Pancreas (tissue), 10 donors: Measurements from ENCODE around the gene FIS1. TPM values are rescaled to one million over a fixed set of nuclear protein-coding genes. Genes with fewer than 3 reads are reported as not detected.

ENCODE experiments used
- ATAC-seq, 4 donors: fragments of 200-7000 bp; cut with Tn5 transposase; one replicate each; pipeline versions ENCODE4 v1.8.0 to v1.9.1; 2020; ENCODE audit warnings: mild to moderate bottlenecking in 4 of 4, moderate library complexity in 4 of 4
- DNase-seq, 6 donors: peaks; one replicate each; pipeline ENCODE4 v3.0.0-alpha.2; 2020
- FAIRE-seq: peaks from 2 replicates; lab custom pipeline; 2012; peaks lifted over from hg19 to GRCh38; lab: Jason Lieb, UNC
- H3K27ac ChIP-seq, 4 donors: fragments of 200-600 bp; sonication (generic); 1 replicate in 3 of 4; 2 replicates in 1 of 4; pipeline versions ENCODE4 v1.5.0 to v1.8.0; 2020
- H3K27me3 ChIP-seq, 4 donors: fragments of 200-600 bp; one replicate each; pipeline ENCODE4 v1.8.0; 2021
- H3K36me3 ChIP-seq, 3 donors: fragments of 200-600 bp; sonication (generic) in 1 of 3; one replicate each; pipeline versions ENCODE4 v1.5.0 to v1.8.0; 2020 to 2021
- H3K4me1 ChIP-seq, 3 donors: fragments of 200-600 bp; one replicate each; pipeline ENCODE4 v1.8.0; 2021
- H3K4me3 ChIP-seq, 4 donors: fragments of 200-600 bp; sonication (generic) in 2 of 4; one replicate each; pipeline versions ENCODE4 v1.5.0 to v1.8.0; 2020 to 2021
- H3K9me3 ChIP-seq, 4 donors: fragments of 200-600 bp; one replicate each; pipeline ENCODE4 v1.8.0; 2021
- CTCF ChIP-seq, 4 donors: fragments of 200-600 bp; sonication (generic) in 3 of 4; IDR thresholded peaks; one replicate each; pipeline versions ENCODE4 v1.5.0 to v1.8.0; 2021; ENCODE audit warnings: antibody characterized with exemption in 4 of 4
- WGBS, 2 donors: extraction: QIAGEN DNeasy Blood & Tissue Kit; methylation state at CpG; one replicate each; pipeline ENCODE4 v1.1.7; 2013; 5-methylcytosine and 5-hydroxymethylcytosine counted together
- intact Hi-C, 3 donors: fragments of 100-400 bp; cut with DNase I; formaldehyde crosslinking; loops; one replicate each; pipeline versions ENCODE4 v1.11.1 to v1.14.2; 2022
- polyA plus RNA-seq, 2 donors: library from polyadenylated mRNA; stranded (reverse); fragments of 200-250 nt; gene quantifications; one replicate each; pipeline ENCODE4 v1.2.3, GENCODE V29; 2013
- total RNA-seq, 6 donors: library from RNA; stranded (reverse); fragmentation: NEBNext Ultra II Directional in 4 of 6; extraction: Animal tissue kit (Norgen Biotek cat#: 25700) in 4 of 6; gene quantifications; one replicate each; pipeline versions ENCODE4 v1.2.1 to v1.2.4, GENCODE V29; 2021 to 2023
- donor health status: healthy with polysubstance abuse.
- donor health status: DM: no; HTN: no; CAD: no; lungs with moderate emphysema.
- donor health status: DM: no; HTN: no; CAD: no.
- donor health status: control.
- donor health status: control.
- donor health status: Bipolar disorder and iron deficiency.
- donor health status: DM: yes; HTN: yes; CAD: no.
- donor health status: DM: no; HTN: no; CAD: no.
- donor health status: DM: no; HTN: no; CAD: no.
- donor health status: DM: yes; HTN: yes; CAD: no.

Gene FIS1
- total and polyA plus RNA-seq, 8 donors = 75.4 to 144 (median 91.6) TPM

GRCh38 chr7:101232141-101232850, 12.6 kb downstream of the FIS1 start:
- ATAC-seq (peak; percentile 88 to 90 (median 89)), FAIRE-seq (no peak), DNase-seq (peak; percentile 67 to 91 (median 78))
- Histone ChIP-seq H3K36me3 (no peaks in the 10 kb centered on the region), H3K4me3 (peak overlapping the region; percentile 23 to 57 (median 44)), H3K27me3 (no peaks in the 10 kb centered on the region), H3K27ac (peak overlapping the region; percentile 66 to 89 (median 70)), H3K4me1 (peaks cover 0 to 4% (median 2%) of the 10 kb centered on the region in 3 donors), H3K9me3 (no peaks in the 10 kb centered on the region)
- TF ChIP-seq CTCF (IDR thresholded peaks at IDR 0.05) = no peak
- 7 to 9% methylated on average over 47 to 52 of the region's 52 CpGs for WGBS, 2 donors
- intact Hi-C loops = no loop called here

- DNase-seq (no peak), ATAC-seq (peak; percentile 9 to 57 (median 39)), FAIRE-seq (no peak)
- Histone ChIP-seq H3K9me3 (no peaks in the 10 kb centered on the region), H3K36me3 (no peaks in the 10 kb centered on the region), H3K27ac (peak overlapping the region; percentile 66 to 89 (median 70)), H3K27me3 (no peaks in the 10 kb centered on the region), H3K4me1 (peaks cover 0 to 4% (median 2%) of the 10 kb centered on the region in 3 donors), H3K4me3 (peak overlapping the region in 3 of 4 donors; percentile 23 to 57 (median 51))
- TF ChIP-seq CTCF (IDR thresholded peaks at IDR 0.05) = no peak
- intact Hi-C loops = no loop called here
- WGBS, 2 donors = 8 to 9% methylated on average over 7 of the region's 7 CpGs
Measured at GRCh38 chr7:101231644-101232043, 13.2 kb downstream of the FIS1 start.

GRCh38 chr7:101226721-101227120, 18.2 kb downstream of the FIS1 start:
- Histone ChIP-seq H3K36me3 (peaks cover 0 to 21% (median 3%) of the 10 kb centered on the region in 3 donors), H3K4me1 (peaks cover 0 to 2% (median 0%) of the 10 kb centered on the region in 3 donors), H3K9me3 (no peaks in the 10 kb centered on the region), H3K27me3 (no peaks in the 10 kb centered on the region), H3K4me3 (no peak overlapping the region), H3K27ac (no peak overlapping the region)
- intact Hi-C loops = no loop called here
- DNase-seq (no peak), ATAC-seq (no peak), FAIRE-seq (no peak)
- 90 to 91% methylated on average over 9 of the region's 9 CpGs for WGBS, 2 donors
- TF ChIP-seq CTCF (IDR thresholded peaks at IDR 0.05) = no peak

GRCh38 chr7:101225650-101226049, 19.2 kb downstream of the FIS1 start:
- Histone ChIP-seq H3K4me3 (no peak overlapping the region), H3K27ac (no peak overlapping the region), H3K4me1 (no peaks in the 10 kb centered on the region), H3K36me3 (peaks cover 0 to 21% (median 3%) of the 10 kb centered on the region in 3 donors), H3K27me3 (no peaks in the 10 kb centered on the region), H3K9me3 (no peaks in the 10 kb centered on the region)
- ATAC-seq = no peak
- no peak for FAIRE-seq
- 95 to 98% methylated on average over 6 of the region's 6 CpGs for WGBS, 2 donors
- TF ChIP-seq CTCF (IDR thresholded peaks at IDR 0.05) = no peak
- intact Hi-C loops = no loop called here
- DNase-seq = no peak

- DNase-seq = no peak
- TF ChIP-seq CTCF (IDR thresholded peaks at IDR 0.05) = no peak
- WGBS, 2 donors = 97 to 98% methylated on average over 15 of the region's 15 CpGs
- FAIRE-seq = no peak
- Histone ChIP-seq H3K27me3 (no peaks in the 10 kb centered on the region), H3K27ac (no peak overlapping the region), H3K36me3 (peaks cover 0 to 21% (median 3%) of the 10 kb centered on the region in 3 donors), H3K4me1 (peaks cover 10 to 18% (median 13%) of the 10 kb centered on the region in 3 donors), H3K4me3 (no peak overlapping the region), H3K9me3 (no peaks in the 10 kb centered on the region)
- no peak for ATAC-seq
- intact Hi-C loops = no loop called here
Measured at GRCh38 chr7:101223528-101223927, 21.4 kb downstream of the FIS1 start.
